Neural progenitor cell (in vitro differentiated cells): ENCODE data around the gene PGGT1B. TPM values are rescaled to one million over a fixed set of nuclear protein-coding genes. Genes with fewer than 3 reads are reported as not detected.
A peak's percentile ranks its signal among the peaks of the same experiment; 100 is the strongest.

Experiments used
- DNase-seq: peaks from one replicate; pipeline ENCODE4 v3.0.0-alpha.2; 2016; ENCODE audit warnings: low spot score
- H2AFZ ChIP-seq: fragments of 200-600 bp; sonication (generic); replicated peaks from 2 replicates; pipeline ENCODE4 v1.6.1; 2016; ENCODE audit warnings: antibody characterized with exemption
- H3F3A ChIP-seq: fragments of 200-600 bp; sonication (generic); 2 replicates; pipeline ENCODE4 v1.6.1; 2016; ENCODE audit warnings: antibody characterized with exemption, low read depth
- H3K27ac ChIP-seq: fragments of 200-600 bp; sonication (generic); 2 replicates; pipeline ENCODE4 v1.5.1; 2016; ENCODE audit warnings: mild to moderate bottlenecking
- H3K27me3 ChIP-seq: fragments of 200-600 bp; sonication (generic); 2 replicates; pipeline ENCODE4 v1.6.1; 2016; ENCODE audit warnings: mild to moderate bottlenecking, moderate library complexity
- H3K36me3 ChIP-seq: fragments of 200-600 bp; sonication (generic); 2 replicates; pipeline ENCODE4 v1.5.1; 2016
- H3K4me1 ChIP-seq: fragments of 200-600 bp; sonication (generic); 2 replicates; pipeline ENCODE4 v1.6.1; 2016; ENCODE audit warnings: mixed run types
- H3K4me2 ChIP-seq: fragments of 200-600 bp; sonication (generic); 2 replicates; pipeline ENCODE4 v1.6.1; 2016
- H3K4me3 ChIP-seq: fragments of 200-600 bp; sonication (generic); 2 replicates; pipeline ENCODE4 v1.5.1; 2016
- H3K79me2 ChIP-seq: fragments of 200-600 bp; sonication (generic); 2 replicates; pipeline ENCODE4 v1.6.1; 2016; ENCODE audit warnings: low read depth
- H3K9ac ChIP-seq: fragments of 200-600 bp; sonication (generic); 2 replicates; pipeline ENCODE4 v1.6.1; 2016
- H3K9me3 ChIP-seq: fragments of 200-600 bp; sonication (generic); 2 replicates; pipeline ENCODE4 v1.5.1; 2016; ENCODE audit warnings: low read depth
- H4K20me1 ChIP-seq: fragments of 200-600 bp; sonication (generic); 2 replicates; pipeline ENCODE4 v1.6.1; 2016; ENCODE audit warnings: low read depth
- H3K27ac Mint-ChIP-seq: 3 replicates; pipeline ENCODE4 v1.8.0; 2021; ENCODE audit warnings: mixed read lengths
- H3K27me3 Mint-ChIP-seq: 2 replicates; pipeline ENCODE4 v1.8.0; 2022; ENCODE audit warnings: low read depth, mild to moderate bottlenecking, inconsistent platforms, moderate library complexity, mixed read lengths; ENCODE audit not compliant: insufficient read depth
- H3K36me3 Mint-ChIP-seq: 3 replicates; pipeline ENCODE4 v1.8.0; 2021; ENCODE audit warnings: mixed read lengths
- H3K4me1 Mint-ChIP-seq: 3 replicates; pipeline ENCODE4 v1.8.0; 2021; ENCODE audit warnings: mixed read lengths
- H3K4me3 Mint-ChIP-seq: 3 replicates; pipeline ENCODE4 v1.8.0; 2021; ENCODE audit warnings: mild to moderate bottlenecking, moderate library complexity, mixed read lengths
- H3K9me3 Mint-ChIP-seq: 3 replicates; pipeline ENCODE4 v1.8.0; 2020; ENCODE audit warnings: mixed read lengths
- CTCF ChIP-seq: fragments of 200-600 bp; sonication (generic); IDR thresholded peaks from 2 replicates; pipeline ENCODE4 v1.5.1; 2017; ENCODE audit warnings: antibody characterized with exemption, mild to moderate bottlenecking
- EZH2 ChIP-seq: fragments of 200-600 bp; sonication (generic); IDR thresholded peaks from 2 replicates; pipeline ENCODE4 v1.6.1; 2017; ENCODE audit warnings: antibody characterized with exemption, mild to moderate bottlenecking, moderate library complexity
- EZH2phosphoT487 ChIP-seq: fragments of 200-600 bp; sonication (generic); IDR thresholded peaks from 2 replicates; pipeline ENCODE4 v1.6.1; 2017; ENCODE audit warnings: antibody characterized with exemption
- total RNA-seq: library from RNA; depleted of rRNA; stranded (reverse); fragments of >200 nt; gene quantifications from 2 replicates; pipeline ENCODE4 v1.2.3, GENCODE V29; 2015; ENCODE audit warnings: low replicate concordance

The PGGT1B gene
- 19.7 and 20.6 TPM in 2 replicates for total RNA-seq

- peaks cover 11% of the 10 kb centered on the region for H3K4me1 ChIP-seq
- Mint-ChIP-seq H3K4me1 (peaks cover 20% of the 10 kb centered on the region), H3K9me3 (no peaks in the 10 kb centered on the region), H3K27me3 (no peaks in the 10 kb centered on the region), H3K27ac (peak within 1 kb of the TSS; percentile 98), H3K4me3 (peak within 1 kb of the TSS; percentile 94), H3K36me3 (peaks cover 3% of the 10 kb centered on the region)
- peaks cover 46% of the 10 kb centered on the region for H3K79me2 ChIP-seq
- H3F3A ChIP-seq: peaks cover 22% of the 10 kb centered on the region
- peaks cover 7% of the 10 kb centered on the region for H4K20me1 ChIP-seq
- H3K9me3 ChIP-seq: no peaks in the 10 kb centered on the region
- peak; percentile 75 for DNase-seq
- H3K4me3 ChIP-seq: peak within 1 kb of the TSS; percentile 83
- TF ChIP-seq CTCF (no peak), EZH2 (peak; percentile 56)
- no peaks in the 10 kb centered on the region for H3K27me3 ChIP-seq
- H3K36me3 ChIP-seq: peaks cover 1% of the 10 kb centered on the region
- peak within 1 kb of the TSS; percentile 96 for H2AFZ ChIP-seq
- peak within 1 kb of the TSS; percentile 11 for H3K27ac ChIP-seq
- H3K4me2 ChIP-seq: peak within 1 kb of the TSS; percentile 87
- peak within 1 kb of the TSS; percentile 47 for H3K9ac ChIP-seq
Measured at GRCh38 chr5:115262321-115263077, at the start of gene PGGT1B. Gene PGGT1B, minus strand, starts transcription at chr5:115262877. Its CDS starts 26 bp downstream, at chr5:115262851.

GRCh38 chr5:115309751-115310370 is 47.2 kb upstream of the PGGT1B start:
- no peak overlapping the region for H3K9ac ChIP-seq
- no peaks in the 10 kb centered on the region for H3K9me3 ChIP-seq
- Mint-ChIP-seq H3K4me1 (no peaks in the 10 kb centered on the region), H3K36me3 (no peaks in the 10 kb centered on the region), H3K27ac (no peak overlapping the region), H3K4me3 (no peak overlapping the region), H3K27me3 (no peaks in the 10 kb centered on the region), H3K9me3 (no peaks in the 10 kb centered on the region)
- peak; percentile 74 for TF ChIP-seq CTCF
- no peak for TF ChIP-seq EZH2
- H3K4me2 ChIP-seq: no peak overlapping the region
- no peak overlapping the region for H3K27ac ChIP-seq
- no peaks in the 10 kb centered on the region for H3F3A ChIP-seq
- H3K4me1 ChIP-seq: no peaks in the 10 kb centered on the region
- H2AFZ ChIP-seq: no peak overlapping the region
- no peaks in the 10 kb centered on the region for H3K27me3 ChIP-seq
- H3K4me3 ChIP-seq: no peak overlapping the region
- no peaks in the 10 kb centered on the region for H4K20me1 ChIP-seq
- H3K36me3 ChIP-seq: no peaks in the 10 kb centered on the region
- H3K79me2 ChIP-seq: no peaks in the 10 kb centered on the region
- peak; percentile 18 for DNase-seq

- no peaks in the 10 kb centered on the region for H3K4me1 Mint-ChIP-seq
- H3K36me3 ChIP-seq: no peaks in the 10 kb centered on the region
- no peaks in the 10 kb centered on the region for H3K36me3 Mint-ChIP-seq
- no peaks in the 10 kb centered on the region for H3F3A ChIP-seq
- H3K79me2 ChIP-seq: no peaks in the 10 kb centered on the region
- no peak overlapping the region for H3K27ac ChIP-seq
- no peaks in the 10 kb centered on the region for H4K20me1 ChIP-seq
- no peak for TF ChIP-seq EZH2
- no peak for TF ChIP-seq EZH2phosphoT487
- TF ChIP-seq CTCF: no peak
- no peaks in the 10 kb centered on the region for H3K27me3 Mint-ChIP-seq
- no peak overlapping the region for H3K27ac Mint-ChIP-seq
- H2AFZ ChIP-seq: no peak overlapping the region
- no peaks in the 10 kb centered on the region for H3K27me3 ChIP-seq
- no peak overlapping the region for H3K4me2 ChIP-seq
- no peak overlapping the region for H3K9ac ChIP-seq
- no peaks in the 10 kb centered on the region for H3K9me3 Mint-ChIP-seq
- no peaks in the 10 kb centered on the region for H3K4me1 ChIP-seq
- H3K4me3 ChIP-seq: no peak overlapping the region
- H3K4me3 Mint-ChIP-seq: no peak overlapping the region
- no peaks in the 10 kb centered on the region for H3K9me3 ChIP-seq
- DNase-seq: no peak
Measured at GRCh38 chr5:115308815-115309214, 46.1 kb upstream of the PGGT1B start.
